Naive thymus-derived CD4-positive, alpha-beta T cell (primary cell): ENCODE measurements around the gene C11orf21. TPM values are rescaled to one million over a fixed set of nuclear protein-coding genes. Genes with fewer than 3 reads are reported as not detected.
"Not testable (repeated sequence)": the region's sequence is repeated elsewhere in the genome, so short reads cannot be mapped to it uniquely, and the experiment has no call there.

Source experiments
- ATAC-seq: fragments of 150-1000 bp; cut with Tn5 transposase; 2 replicates; pipeline ENCODE4 v1.10.0; 2021; ENCODE audit warnings: mild to moderate bottlenecking, moderate library complexity
- CTCF ChIA-PET: fragments of 350-600 bp; sonication (Branson Sonifier 250); formaldehyde crosslinking; loops from one replicate; lab custom pipeline; 2021; ENCODE audit warnings: antibody characterized with exemption; lab: Charles Lee
- POLR2A ChIA-PET: fragments of 350-600 bp; sonication (Branson Sonifier 250); formaldehyde crosslinking; loops from one replicate; lab custom pipeline; 2021; ENCODE audit warnings: antibody characterized with exemption, inconsistent platforms; lab: Charles Lee
- DNase-seq, 9 donors: peaks; one replicate each; pipeline versions ENCODE4 v3.0.0 to v3.0.0-alpha.2; 2020 to 2022; ENCODE audit warnings: mixed read lengths in 1 of 9
- H3K27ac ChIP-seq: one replicate; pipeline ENCODE4 v1.7.0; 2013; ENCODE audit warnings: mild to moderate bottlenecking, low read depth, low read length, moderate library complexity
- H3K27me3 ChIP-seq, 2 donors: one replicate each; pipeline ENCODE4 v1.7.0; 2013; ENCODE audit warnings: low read length in 2 of 2, mild to moderate bottlenecking in 2 of 2, moderate library complexity in 2 of 2; ENCODE audit not compliant: control insufficient read depth in 2 of 2, insufficient read depth in 2 of 2
- H3K36me3 ChIP-seq, 3 experiments: 1 replicate in 2 of 3; 2 replicates in 1 of 3; pipeline ENCODE4 v1.7.0; 2013; ENCODE audit warnings: low read length in 3 of 3, mild to moderate bottlenecking in 3 of 3, moderate library complexity in 1 of 3; ENCODE audit not compliant: insufficient read depth in 3 of 3, control insufficient read depth in 2 of 3
- H3K4me1 ChIP-seq, 2 donors: one replicate each; pipeline ENCODE4 v1.7.0; 2013; ENCODE audit warnings: low read length in 2 of 2, mild to moderate bottlenecking in 2 of 2, moderate library complexity in 1 of 2; ENCODE audit not compliant: control insufficient read depth in 2 of 2, insufficient read depth in 2 of 2
- H3K4me3 ChIP-seq: 2 replicates; pipeline ENCODE4 v1.7.0; 2013; ENCODE audit warnings: mild to moderate bottlenecking, low read length
- H3K9me3 ChIP-seq, 3 experiments: 1 replicate in 2 of 3; 2 replicates in 1 of 3; pipeline ENCODE4 v1.7.0; 2013; ENCODE audit warnings: low read length in 3 of 3; ENCODE audit not compliant: control insufficient read depth in 2 of 3
- H3K27ac Mint-ChIP-seq, 9 donors: one replicate each; pipeline ENCODE4 v1.8.0; 2020 to 2022; ENCODE audit warnings: mixed read lengths in 9 of 9, mild to moderate bottlenecking in 8 of 9, moderate library complexity in 5 of 9, inconsistent platforms in 2 of 9
- H3K27me3 Mint-ChIP-seq, 5 donors: one replicate each; pipeline ENCODE4 v1.8.0; 2021 to 2022; ENCODE audit warnings: mixed read lengths in 5 of 5, mild to moderate bottlenecking in 1 of 5
- H3K36me3 Mint-ChIP-seq, 5 donors: one replicate each; pipeline ENCODE4 v1.8.0; 2020 to 2022; ENCODE audit warnings: mixed read lengths in 5 of 5, mild to moderate bottlenecking in 3 of 5, inconsistent platforms in 1 of 5
- H3K4me1 Mint-ChIP-seq, 7 donors: one replicate each; pipeline ENCODE4 v1.8.0; 2020 to 2022; ENCODE audit warnings: mixed read lengths in 7 of 7, mild to moderate bottlenecking in 3 of 7, inconsistent platforms in 1 of 7
- H3K4me3 Mint-ChIP-seq, 10 donors: one replicate each; pipeline ENCODE4 v1.8.0; 2020 to 2022; ENCODE audit warnings: mild to moderate bottlenecking in 10 of 10, mixed read lengths in 10 of 10, moderate library complexity in 6 of 10, inconsistent platforms in 2 of 10
- H3K9me3 Mint-ChIP-seq, 11 donors: one replicate each; pipeline ENCODE4 v1.8.0; 2020 to 2022; ENCODE audit warnings: mixed read lengths in 11 of 11, mild to moderate bottlenecking in 4 of 11, inconsistent platforms in 1 of 11, moderate library complexity in 1 of 11
- intact Hi-C, 2 donors: fragments of 100-400 bp; cut with micrococcal nuclease; formaldehyde crosslinking; loops; one replicate each; pipeline ENCODE4 v1.15.1; 2023
- polyA plus RNA-seq, 2 donors: library from polyadenylated mRNA; unstranded; fragments of 300-500 nt; fragmentation: Illumina TruSeq; gene quantifications; one replicate each; pipeline ENCODE4 v1.2.3, GENCODE V29; 2021
- total RNA-seq, 6 experiments: library from RNA in 5 of 6; stranded (reverse) in 5 of 6; gene quantifications; 1 replicate in 5 of 6; 2 replicates in 1 of 6; pipeline ENCODE4 v1.2.3 and lab custom pipeline; 2021 to 2026

C11orf21 gene
- total and polyA plus RNA-seq, 7 experiments from 2014 or later, result 10.7 to 153 (median 82.5) TPM

DNA sequence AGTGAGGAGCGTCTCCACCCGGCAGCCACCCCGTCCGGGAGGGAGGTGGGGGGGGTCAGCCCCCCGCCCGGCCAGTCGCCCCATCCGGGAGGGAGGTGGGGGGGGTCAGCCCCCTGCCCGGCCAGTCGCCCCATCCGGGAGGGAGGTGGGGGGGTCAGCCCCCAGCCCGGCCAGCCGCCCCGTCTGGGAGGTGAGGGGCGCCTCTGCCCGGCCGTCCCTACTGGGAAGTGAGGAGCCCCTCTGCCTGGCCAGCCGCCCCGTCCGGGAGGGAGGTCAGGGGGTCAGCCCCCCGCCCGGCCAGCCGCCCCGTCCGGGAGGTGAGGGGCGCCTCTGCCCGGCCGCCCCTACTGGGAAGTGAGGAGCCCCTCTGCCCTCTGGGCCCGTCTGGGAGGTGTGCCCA, 30.9 kb upstream of the C11orf21 start:
- H3K9me3 ChIP-seq, H3K36me3 ChIP-seq, ATAC-seq, CTCF ChIA-PET, H3K4me3 Mint-ChIP-seq, H3K27ac ChIP-seq, intact Hi-C loops, POLR2A ChIA-PET, H3K4me1 ChIP-seq, H3K27me3 ChIP-seq, H3K27ac Mint-ChIP-seq, H3K36me3 Mint-ChIP-seq, H3K4me1 Mint-ChIP-seq, H3K4me3 ChIP-seq, DNase-seq: not testable (repeated sequence)
- Mint-ChIP-seq H3K9me3 (peaks cover 0 to 16% (median 4%) of the 10 kb centered on the region in 11 donors), H3K27me3 (peaks cover 5 to 46% (median 25%) of the 10 kb centered on the region in 5 donors)

DNA sequence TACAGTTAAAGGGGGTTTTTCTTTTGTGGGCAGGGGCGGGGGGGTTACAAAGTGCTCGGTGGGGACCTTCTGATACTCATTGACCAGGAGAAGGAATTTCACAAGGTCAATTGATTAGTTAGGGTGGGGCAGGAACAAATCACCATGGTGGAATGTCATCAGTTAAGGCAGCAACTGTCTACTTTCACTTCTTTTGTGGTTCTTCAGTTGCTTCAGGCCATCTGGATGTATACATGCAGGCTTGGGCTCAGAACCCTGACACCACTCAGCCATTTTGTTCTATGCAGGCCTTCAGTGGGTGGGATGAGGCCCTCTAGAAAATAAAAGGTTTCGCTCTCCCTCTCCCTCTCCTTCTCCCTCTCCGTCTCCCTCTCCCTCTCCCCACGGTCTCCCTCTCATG, 29.7 kb upstream of the C11orf21 start:
- Histone ChIP-seq H3K4me3 (no peak overlapping the region), H3K36me3 (no peaks in the 10 kb centered on the region), H3K9me3 (no peaks in the 10 kb centered on the region), H3K4me1 (no peaks in the 10 kb centered on the region), H3K27ac (no peak overlapping the region), H3K27me3 (no peaks in the 10 kb centered on the region)
- Mint-ChIP-seq H3K36me3 (peaks cover 0 to 3% (median 0%) of the 10 kb centered on the region in 5 donors), H3K4me1 (no peaks in the 10 kb centered on the region), H3K9me3 (peaks cover 0 to 16% (median 4%) of the 10 kb centered on the region in 11 donors), H3K27ac (no peak overlapping the region), H3K27me3 (peaks cover 0 to 35% (median 16%) of the 10 kb centered on the region in 5 donors), H3K4me3 (no peak overlapping the region)
- intact Hi-C loops, result no loop called here
- no peak for DNase-seq
- ChIA-PET CTCF (no interaction called here), POLR2A (no interaction called here)
- ATAC-seq, result no peak

DNA sequence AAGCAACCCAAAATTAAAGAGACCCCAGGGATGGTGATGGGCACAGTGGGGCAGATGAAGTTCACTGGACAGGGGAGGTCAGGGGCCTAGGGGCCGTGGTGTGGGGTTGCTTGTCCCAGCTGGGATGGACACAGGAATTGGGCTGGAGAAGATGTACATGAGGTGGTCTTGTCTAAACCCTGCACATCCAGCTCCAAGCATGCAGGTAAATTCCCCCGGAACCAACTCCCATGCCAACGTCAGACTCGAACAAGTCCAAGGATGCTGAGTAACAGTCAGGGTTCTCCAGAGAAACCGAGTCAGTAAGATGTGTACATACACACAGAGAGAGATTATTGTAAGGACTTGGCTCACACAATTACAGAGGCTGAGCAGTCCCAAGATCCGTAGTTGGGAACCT, 29.0 kb upstream of the C11orf21 start:
- POLR2A ChIA-PET, result no interaction called here
- Mint-ChIP-seq H3K36me3 (peaks cover 0 to 3% (median 0%) of the 10 kb centered on the region in 5 donors), H3K27me3 (peaks cover 0 to 35% (median 13%) of the 10 kb centered on the region in 5 donors), H3K4me3 (no peak overlapping the region), H3K9me3 (peaks cover 0 to 16% (median 4%) of the 10 kb centered on the region in 11 donors), H3K4me1 (no peaks in the 10 kb centered on the region), H3K27ac (no peak overlapping the region)
- CTCF ChIA-PET, result no interaction called here
- Histone ChIP-seq H3K27me3 (no peaks in the 10 kb centered on the region), H3K9me3 (no peaks in the 10 kb centered on the region), H3K27ac (no peak overlapping the region), H3K4me1 (no peaks in the 10 kb centered on the region), H3K36me3 (no peaks in the 10 kb centered on the region), H3K4me3 (no peak overlapping the region)
- ATAC-seq (no peak), DNase-seq (no peak)
- intact Hi-C loops, result no loop called here

DNA sequence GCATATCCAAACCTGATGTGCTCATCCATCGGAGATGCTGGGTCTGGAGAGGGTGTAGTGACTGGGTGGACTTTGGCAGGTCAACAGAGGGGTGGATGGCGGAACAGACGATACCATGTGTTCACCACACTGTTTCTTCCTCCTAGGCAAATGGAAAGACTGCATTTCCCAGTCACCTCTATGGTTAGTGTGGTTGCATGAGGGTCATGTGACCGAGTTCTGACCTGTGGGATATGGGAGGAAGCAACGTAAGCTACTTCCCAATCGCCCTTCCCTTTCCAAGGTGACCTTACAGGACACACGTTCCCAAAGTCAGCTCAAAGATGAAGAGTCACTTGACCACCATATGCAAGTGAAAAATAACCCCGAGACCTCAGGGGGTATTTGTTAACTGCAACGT, 27.8 kb upstream of the C11orf21 start:
- Histone ChIP-seq H3K27ac (no peak overlapping the region), H3K4me1 (no peaks in the 10 kb centered on the region), H3K4me3 (no peak overlapping the region), H3K36me3 (no peaks in the 10 kb centered on the region), H3K9me3 (no peaks in the 10 kb centered on the region), H3K27me3 (no peaks in the 10 kb centered on the region)
- POLR2A ChIA-PET, result no interaction called here
- H3K4me1 Mint-ChIP-seq, result no peaks in the 10 kb centered on the region
- H3K9me3 Mint-ChIP-seq, result peaks cover 0 to 16% (median 4%) of the 10 kb centered on the region in 11 donors
- H3K36me3 Mint-ChIP-seq, result no peaks in the 10 kb centered on the region
- peaks cover 0 to 39% (median 16%) of the 10 kb centered on the region in 5 donors for H3K27me3 Mint-ChIP-seq
- DNase-seq (no peak), ATAC-seq (no peak)
- CTCF ChIA-PET, result interaction anchor here (0.7 kb wide), 1 partner anchor 758 kb away, joined by 4 read pairs; no protein-coding TSS in a partner anchor
- H3K27ac Mint-ChIP-seq, result no peak overlapping the region
- intact Hi-C loops, result no loop called here
- H3K4me3 Mint-ChIP-seq, result no peak overlapping the region

DNA sequence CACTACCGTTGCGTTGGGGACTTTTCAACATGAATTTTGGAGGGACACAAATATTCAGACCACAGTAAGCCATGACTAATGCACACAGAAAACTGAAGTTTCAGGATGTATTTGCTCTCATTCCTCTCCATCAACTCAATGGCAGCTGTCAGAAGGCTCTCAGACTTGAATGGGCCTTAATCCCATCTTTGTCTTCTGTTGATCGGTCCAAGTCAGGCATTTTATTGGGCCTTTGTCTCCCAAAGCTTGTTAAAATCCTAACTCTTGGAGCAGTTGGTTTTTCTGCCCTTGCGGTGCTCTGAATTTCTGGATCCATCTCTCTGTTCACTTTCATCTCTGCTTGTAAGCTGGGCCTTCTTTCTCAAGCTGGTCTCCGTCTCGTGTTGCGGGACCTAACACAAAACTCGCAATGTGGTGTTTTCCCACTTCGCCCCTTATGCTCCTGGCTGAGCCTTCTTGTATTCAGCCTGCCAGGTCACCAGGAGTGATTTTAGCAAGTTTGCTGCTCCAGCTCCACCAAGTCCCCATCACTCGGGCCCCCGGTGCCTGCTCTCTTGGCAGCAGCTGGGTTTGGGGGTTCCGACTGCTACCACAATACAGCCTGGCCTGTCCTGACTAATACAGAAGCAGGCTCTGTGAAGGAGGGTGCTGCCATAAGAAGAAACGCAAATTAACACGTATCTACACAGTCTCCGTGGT, 27.1 kb upstream of the C11orf21 start:
- Mint-ChIP-seq H3K27me3 (peaks cover 0 to 39% (median 16%) of the 10 kb centered on the region in 5 donors), H3K9me3 (peaks cover 0 to 16% (median 4%) of the 10 kb centered on the region in 11 donors), H3K36me3 (no peaks in the 10 kb centered on the region), H3K27ac (no peak overlapping the region), H3K4me1 (no peaks in the 10 kb centered on the region), H3K4me3 (no peak overlapping the region)
- Histone ChIP-seq H3K36me3 (no peaks in the 10 kb centered on the region), H3K4me3 (no peak overlapping the region), H3K27me3 (no peaks in the 10 kb centered on the region), H3K27ac (no peak overlapping the region), H3K4me1 (no peaks in the 10 kb centered on the region), H3K9me3 (no peaks in the 10 kb centered on the region)
- ChIA-PET CTCF (no interaction called here), POLR2A (no interaction called here)
- no peak for DNase-seq
- intact Hi-C loops, result no loop called here
- no peak for ATAC-seq

DNA sequence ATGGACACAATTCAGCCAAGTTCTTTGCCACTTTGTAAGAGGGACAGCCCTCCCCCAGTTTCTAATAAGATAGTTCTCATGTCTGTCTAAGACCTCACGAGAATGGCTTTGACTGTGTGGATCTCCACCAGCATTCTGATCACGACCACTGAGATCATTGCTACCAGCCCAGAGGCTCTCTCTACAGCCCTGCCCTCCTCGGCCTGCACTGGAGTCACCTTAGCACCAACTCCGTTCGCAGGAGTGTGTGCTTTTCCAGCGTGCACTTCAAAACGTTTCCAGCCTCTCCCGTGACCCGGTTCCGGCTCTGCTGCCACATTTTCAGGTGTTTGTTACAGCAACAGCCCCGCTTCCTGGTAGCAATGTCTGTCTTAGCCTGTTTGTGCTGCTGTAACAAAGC, 26.3 kb upstream of the C11orf21 start:
- Histone ChIP-seq H3K27me3 (no peaks in the 10 kb centered on the region), H3K36me3 (no peaks in the 10 kb centered on the region), H3K9me3 (no peaks in the 10 kb centered on the region), H3K27ac (no peak overlapping the region), H3K4me3 (no peak overlapping the region), H3K4me1 (no peaks in the 10 kb centered on the region)
- H3K27ac Mint-ChIP-seq, result peak overlapping the region in 1 of 9 donors; percentile 72
- H3K4me3 Mint-ChIP-seq, result no peak overlapping the region
- ATAC-seq (no peak), DNase-seq (no peak)
- H3K9me3 Mint-ChIP-seq, result peaks cover 0 to 18% (median 6%) of the 10 kb centered on the region in 11 donors
- CTCF ChIA-PET, result no interaction called here
- H3K27me3 Mint-ChIP-seq, result peaks cover 7 to 39% (median 16%) of the 10 kb centered on the region in 5 donors
- intact Hi-C loops, result no loop called here
- no peaks in the 10 kb centered on the region for H3K36me3 Mint-ChIP-seq
- H3K4me1 Mint-ChIP-seq, result no peaks in the 10 kb centered on the region
- POLR2A ChIA-PET, result no interaction called here

DNA sequence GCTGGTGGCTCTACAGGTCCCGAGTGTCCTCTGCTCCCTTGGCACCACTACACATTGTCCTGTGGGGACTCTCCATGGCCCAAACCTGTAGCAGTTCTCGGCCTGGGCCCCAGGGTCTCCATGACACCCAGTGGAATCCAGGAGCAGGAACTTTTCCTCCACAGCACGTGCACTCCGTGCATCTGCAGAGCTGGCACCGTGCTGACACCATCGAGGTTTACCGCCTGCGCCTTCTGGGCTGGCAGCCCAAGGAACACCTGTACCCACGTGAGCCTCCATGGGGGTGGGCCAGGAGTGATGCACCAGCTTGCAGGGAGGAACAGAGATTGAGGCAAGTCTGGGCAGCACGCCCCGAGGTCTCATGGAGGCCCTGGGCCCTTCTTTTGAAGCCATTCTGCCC, 25.3 kb upstream of the C11orf21 start:
- CTCF ChIA-PET, result no interaction called here
- H3K27ac Mint-ChIP-seq, result no peak overlapping the region

More for the DNA sequence above, 25.3 kb upstream of the C11orf21 start:
- DNase-seq (no peak), ATAC-seq (no peak)
- Mint-ChIP-seq H3K4me1 (no peaks in the 10 kb centered on the region), H3K27me3 (peaks cover 10 to 39% (median 16%) of the 10 kb centered on the region in 5 donors), H3K9me3 (peaks cover 0 to 22% (median 6%) of the 10 kb centered on the region in 11 donors), H3K36me3 (no peaks in the 10 kb centered on the region), H3K4me3 (no peak overlapping the region)
- H3K4me3 ChIP-seq, result no peak overlapping the region
- intact Hi-C loops, result no loop called here
- POLR2A ChIA-PET, result no interaction called here
- no peak overlapping the region for H3K27ac ChIP-seq
- H3K27me3 ChIP-seq, result no peaks in the 10 kb centered on the region
- no peaks in the 10 kb centered on the region for H3K9me3 ChIP-seq
- H3K36me3 ChIP-seq, result no peaks in the 10 kb centered on the region
- H3K4me1 ChIP-seq, result no peaks in the 10 kb centered on the region
